NT2/D1 (cell line): ENCODE measurements around the gene RGS14.

Experiments used
- YY1 ChIP-seq: IDR thresholded peaks from 2 replicates; pipeline ENCODE4 v1.6.1; 2011; ENCODE audit not compliant: insufficient read length, insufficient read depth
- ZNF274 ChIP-seq: IDR thresholded peaks from 2 replicates; pipeline ENCODE4 v1.6.1; 2011; ENCODE audit warnings: mild to moderate bottlenecking, low read depth, low read length

- TF ChIP-seq ZNF274 = no peak
- TF ChIP-seq YY1 = no peak
Measured at GRCh38 chr5:177308740-177309139, 49.0 kb upstream of the RGS14 start.
